ENCODE results near the gene CYP26C1.
A peak's percentile ranks its signal among the peaks of the same experiment; 100 is the strongest.

The CYP26C1 gene

DNA sequence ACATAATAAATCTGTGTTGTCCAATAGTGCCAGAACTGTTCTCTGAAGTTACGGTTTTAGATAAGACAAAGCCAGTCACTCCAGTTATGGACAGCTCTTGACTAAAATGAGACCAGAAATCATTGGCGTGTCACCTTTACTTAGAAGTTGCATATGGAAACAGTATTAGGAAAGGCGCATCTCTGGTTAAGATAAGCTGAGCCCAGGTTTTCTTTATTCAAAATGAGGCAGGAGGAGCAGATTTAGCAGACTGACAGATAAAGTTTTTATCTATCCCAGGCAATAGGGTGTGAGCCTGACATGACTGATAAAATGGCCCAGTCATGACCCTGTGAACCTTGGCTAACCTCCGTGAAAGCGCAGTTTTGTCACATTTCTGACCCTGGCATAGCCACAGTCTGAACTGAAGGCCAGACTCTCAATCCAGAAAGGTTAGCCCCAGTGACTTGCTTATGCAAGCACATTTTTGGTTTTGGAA, 17.3 kb downstream of the CYP26C1 start:
- no peaks in the 10 kb centered on the region for H3K9me3 ChIP-seq (ENCODE audit: control extremely low read depth in 1 of 5, control insufficient read depth in 4 of 5, insufficient read depth in 2 of 5, low read depth in 1 of 5, low read length in 4 of 5)
- no peaks in the 10 kb centered on the region for H3K36me3 ChIP-seq (ENCODE audit: control insufficient read depth in 4 of 4, insufficient read depth in 4 of 4, low read length in 3 of 4)
- no peak for DNase-seq
- WGBS (ENCODE audit: insufficient coverage): 91% methylated on average over 5 of the region's 5 CpGs
- H3K4me3 ChIP-seq (ENCODE audit: control insufficient read depth in 1 of 7, extremely low read depth in 1 of 7, insufficient read depth in 4 of 7, low read depth in 2 of 7, low read length in 6 of 7): no peak overlapping the region
- CTCF ChIA-PET: interaction anchor here (1.1 to 8.6 kb wide), 6 partner anchors 13 to 275 kb away, joined by 3 to 111 read pairs (median 4); no protein-coding TSS in a partner anchor
- POLR2A ChIA-PET: no interaction called here
- H3K27me3 ChIP-seq (replicated peaks in 2 of 5; ENCODE audit: control insufficient read depth in 4 of 5, insufficient read depth in 5 of 5, low read length in 4 of 5): peaks cover 8 to 81% (median 39%) of the 10 kb centered on the region in 5 experiments
- no peak overlapping the region for H3K27ac ChIP-seq (ENCODE audit: insufficient read depth in 1 of 2, low read depth in 1 of 2, low read length in 2 of 2, poor library complexity in 1 of 2, severe bottlenecking in 2 of 2)
- H3K4me1 ChIP-seq (ENCODE audit: control extremely low read depth in 1 of 4, control insufficient read depth in 4 of 4, insufficient read depth in 4 of 4, low read length in 3 of 4): peaks cover 0 to 30% (median 29%) of the 10 kb centered on the region in 4 experiments

DNA sequence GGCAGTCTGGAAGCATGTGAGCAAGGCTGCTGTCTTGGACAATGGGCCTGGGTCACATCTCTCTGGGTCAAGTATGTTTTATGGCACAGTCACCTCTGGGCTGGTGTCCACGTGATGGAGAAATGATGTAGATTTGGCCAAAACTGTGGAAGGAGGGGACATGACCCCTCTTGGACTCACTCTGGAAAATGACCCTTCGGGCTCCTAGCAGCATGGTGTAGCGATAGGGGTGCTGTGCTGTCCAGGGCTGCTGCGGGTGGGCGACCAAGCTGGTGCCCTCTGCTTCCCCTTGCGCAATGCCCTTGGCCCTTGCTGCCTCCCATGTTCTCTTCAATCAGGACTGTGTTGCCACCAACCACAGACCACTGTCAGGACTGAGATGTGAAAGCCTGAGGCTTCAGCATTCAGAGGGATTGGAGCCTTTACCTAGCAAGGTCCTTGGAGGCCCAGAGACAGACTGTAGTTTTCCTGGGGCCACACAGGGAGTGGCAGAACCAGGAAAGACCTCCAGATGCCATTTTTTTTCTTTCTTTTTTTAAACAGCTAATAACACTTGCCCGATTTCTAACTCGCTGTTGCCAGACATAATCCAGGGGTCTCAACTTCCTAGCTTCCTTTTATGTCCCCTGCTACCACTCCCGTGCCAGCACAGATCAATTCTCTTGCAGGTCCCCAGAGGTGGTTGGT, 19.2 kb downstream of the CYP26C1 start:
- ChIA-PET POLR2A (no interaction called here), CTCF (interaction anchor here (0.5 to 8.6 kb wide), 17 partner anchors 9 to 286 kb away, joined by 3 to 111 read pairs (median 4); no protein-coding TSS in a partner anchor)
- Histone ChIP-seq H3K27me3 (replicated peaks in 2 of 5; ENCODE audit: control insufficient read depth in 4 of 5, insufficient read depth in 5 of 5, low read length in 4 of 5) (peaks cover 8 to 64% (median 27%) of the 10 kb centered on the region in 5 experiments), H3K4me1 (ENCODE audit: control extremely low read depth in 1 of 4, control insufficient read depth in 4 of 4, insufficient read depth in 4 of 4, low read length in 3 of 4) (peaks cover 0 to 12% (median 10%) of the 10 kb centered on the region in 4 experiments), H3K36me3 (ENCODE audit: control insufficient read depth in 4 of 4, insufficient read depth in 4 of 4, low read length in 3 of 4) (no peaks in the 10 kb centered on the region), H3K4me3 (ENCODE audit: control insufficient read depth in 1 of 7, extremely low read depth in 1 of 7, insufficient read depth in 4 of 7, low read depth in 2 of 7, low read length in 6 of 7) (peak overlapping the region in 3 of 7 experiments; percentile 15 to 57 (median 50)), H3K27ac (ENCODE audit: insufficient read depth in 1 of 2, low read depth in 1 of 2, low read length in 2 of 2, poor library complexity in 1 of 2, severe bottlenecking in 2 of 2) (no peak overlapping the region), H3K9me3 (ENCODE audit: control extremely low read depth in 1 of 5, control insufficient read depth in 4 of 5, insufficient read depth in 2 of 5, low read depth in 1 of 5, low read length in 4 of 5) (no peaks in the 10 kb centered on the region)
- no peak for DNase-seq
- 48% methylated on average over 8 of the region's 9 CpGs for WGBS (ENCODE audit: insufficient coverage)

DNA sequence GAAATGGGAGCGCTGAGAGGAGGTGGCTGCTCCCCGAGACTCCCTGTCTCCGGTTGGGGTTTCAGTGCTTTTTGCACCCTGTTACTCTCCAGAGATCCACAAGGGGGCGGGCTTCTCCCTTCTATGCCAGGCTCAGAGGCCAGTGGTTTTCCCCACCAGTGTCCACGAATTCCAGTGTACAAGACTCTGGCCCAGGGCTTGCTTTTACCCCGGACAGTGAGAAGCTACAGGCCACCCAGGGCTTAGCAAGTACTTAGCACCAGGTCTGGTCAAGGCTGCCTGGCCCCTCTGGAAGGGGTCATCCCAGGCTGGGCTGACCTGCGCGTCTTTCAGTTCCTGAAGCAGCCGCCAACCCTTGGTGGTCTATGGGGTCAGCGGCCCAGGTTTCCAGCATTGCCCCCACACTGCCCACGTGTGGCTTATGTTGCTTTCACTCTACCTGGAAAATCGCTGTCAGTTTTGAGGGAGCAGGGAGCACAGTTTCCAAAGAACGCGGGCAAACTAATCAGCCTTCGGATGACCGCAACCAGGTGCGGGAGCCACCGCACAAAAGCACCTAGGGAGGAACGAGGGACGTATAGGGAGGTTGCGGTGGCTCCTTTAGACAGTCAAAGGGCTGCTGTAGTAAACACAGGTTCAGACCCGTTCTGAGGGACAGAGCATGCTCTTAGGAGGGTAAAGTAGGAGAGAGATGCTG, 19.9 kb downstream of the CYP26C1 start:
- H3K4me1 ChIP-seq (ENCODE audit: control extremely low read depth in 1 of 4, control insufficient read depth in 4 of 4, insufficient read depth in 4 of 4, low read length in 3 of 4): peaks cover 0 to 6% (median 4%) of the 10 kb centered on the region in 4 experiments
- H3K27me3 ChIP-seq (replicated peaks in 2 of 5; ENCODE audit: control insufficient read depth in 4 of 5, insufficient read depth in 5 of 5, low read length in 4 of 5): peaks cover 8 to 57% (median 21%) of the 10 kb centered on the region in 5 experiments
- no peaks in the 10 kb centered on the region for H3K9me3 ChIP-seq (ENCODE audit: control extremely low read depth in 1 of 5, control insufficient read depth in 4 of 5, insufficient read depth in 2 of 5, low read depth in 1 of 5, low read length in 4 of 5)
- peak; percentile 42 to 61 (median 55) for DNase-seq
- no peaks in the 10 kb centered on the region for H3K36me3 ChIP-seq (ENCODE audit: control insufficient read depth in 4 of 4, insufficient read depth in 4 of 4, low read length in 3 of 4)
- WGBS (ENCODE audit: insufficient coverage): 66% methylated on average over 19 of the region's 22 CpGs
- peak overlapping the region in 3 of 7 experiments; percentile 15 to 57 (median 50) for H3K4me3 ChIP-seq (ENCODE audit: control insufficient read depth in 1 of 7, extremely low read depth in 1 of 7, insufficient read depth in 4 of 7, low read depth in 2 of 7, low read length in 6 of 7)
- ChIA-PET POLR2A (interaction anchor here (1.0 kb wide), 1 partner anchor 274 kb away, joined by 4 read pairs; no protein-coding TSS in a partner anchor), CTCF (interaction anchor here (0.6 to 8.6 kb wide), 20 partner anchors 8 to 285 kb away, joined by 3 to 111 read pairs (median 4); no protein-coding TSS in a partner anchor)
- no peak overlapping the region for H3K27ac ChIP-seq (ENCODE audit: insufficient read depth in 1 of 2, low read depth in 1 of 2, low read length in 2 of 2, poor library complexity in 1 of 2, severe bottlenecking in 2 of 2)

DNA sequence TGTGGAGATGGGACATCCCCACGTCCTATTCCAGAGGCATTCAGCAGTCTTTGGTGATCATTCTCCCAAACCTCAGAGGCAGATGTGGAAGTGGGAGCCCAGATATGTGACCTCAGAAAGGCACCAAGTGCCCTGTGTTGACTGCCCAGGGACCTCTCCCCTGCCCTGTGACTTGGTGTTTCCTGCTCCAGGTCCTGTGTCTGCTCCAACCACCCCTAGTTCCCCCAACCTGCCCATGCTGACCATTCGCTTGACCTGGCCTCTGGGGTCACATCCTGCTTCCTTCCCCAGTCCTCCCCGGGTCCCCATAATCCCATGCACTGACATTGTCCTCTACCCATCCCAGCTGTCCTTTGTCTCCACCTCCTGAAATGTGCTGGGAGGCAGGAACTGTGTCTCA, 20.7 kb downstream of the CYP26C1 start:
- no peaks in the 10 kb centered on the region for H3K36me3 ChIP-seq (ENCODE audit: control insufficient read depth in 4 of 4, insufficient read depth in 4 of 4, low read length in 3 of 4)
- H3K4me3 ChIP-seq (ENCODE audit: control insufficient read depth in 1 of 7, extremely low read depth in 1 of 7, insufficient read depth in 4 of 7, low read depth in 2 of 7, low read length in 6 of 7): no peak overlapping the region
- CTCF ChIA-PET: interaction anchor here (0.9 to 7.9 kb wide), 10 partner anchors 7 to 272 kb away, joined by 3 to 111 read pairs (median 4); no protein-coding TSS in a partner anchor
- no peak overlapping the region for H3K27ac ChIP-seq (ENCODE audit: insufficient read depth in 1 of 2, low read depth in 1 of 2, low read length in 2 of 2, poor library complexity in 1 of 2, severe bottlenecking in 2 of 2)
- peaks cover 5 to 49% (median 16%) of the 10 kb centered on the region in 5 experiments for H3K27me3 ChIP-seq (replicated peaks in 2 of 5; ENCODE audit: control insufficient read depth in 4 of 5, insufficient read depth in 5 of 5, low read length in 4 of 5)
- no peak for DNase-seq
- POLR2A ChIA-PET: interaction anchor here (1.0 kb wide), 1 partner anchor 274 kb away, joined by 4 read pairs; no protein-coding TSS in a partner anchor
- no peaks in the 10 kb centered on the region for H3K9me3 ChIP-seq (ENCODE audit: control extremely low read depth in 1 of 5, control insufficient read depth in 4 of 5, insufficient read depth in 2 of 5, low read depth in 1 of 5, low read length in 4 of 5)
- 54% methylated on average over 3 of the region's 3 CpGs for WGBS (ENCODE audit: insufficient coverage)
- peaks cover 0 to 6% (median 2%) of the 10 kb centered on the region in 4 experiments for H3K4me1 ChIP-seq (ENCODE audit: control extremely low read depth in 1 of 4, control insufficient read depth in 4 of 4, insufficient read depth in 4 of 4, low read length in 3 of 4)

DNA sequence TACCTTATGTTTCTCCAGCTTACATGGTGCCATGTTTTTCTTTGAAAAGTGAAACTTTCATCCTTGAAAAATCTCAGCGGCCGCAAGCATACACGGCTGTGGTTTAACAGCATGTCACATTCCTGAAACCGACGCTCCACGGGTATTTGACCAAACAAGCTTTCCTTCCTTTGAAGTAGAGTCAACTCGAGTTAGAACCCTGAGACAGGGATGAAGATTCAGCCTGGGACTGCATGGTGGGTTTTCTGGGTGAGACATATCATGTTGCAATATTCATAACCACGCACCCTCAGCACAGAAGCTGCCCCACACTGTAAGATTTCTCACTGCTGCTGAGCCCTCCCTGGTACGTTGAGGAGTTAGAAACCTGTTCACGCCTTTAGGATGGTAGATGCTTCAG, 21.2 kb downstream of the CYP26C1 start:
- Histone ChIP-seq H3K27ac (ENCODE audit: insufficient read depth in 1 of 2, low read depth in 1 of 2, low read length in 2 of 2, poor library complexity in 1 of 2, severe bottlenecking in 2 of 2) (no peak overlapping the region), H3K9me3 (ENCODE audit: control extremely low read depth in 1 of 5, control insufficient read depth in 4 of 5, insufficient read depth in 2 of 5, low read depth in 1 of 5, low read length in 4 of 5) (no peaks in the 10 kb centered on the region), H3K4me3 (ENCODE audit: control insufficient read depth in 1 of 7, extremely low read depth in 1 of 7, insufficient read depth in 4 of 7, low read depth in 2 of 7, low read length in 6 of 7) (no peak overlapping the region), H3K4me1 (ENCODE audit: control extremely low read depth in 1 of 4, control insufficient read depth in 4 of 4, insufficient read depth in 4 of 4, low read length in 3 of 4) (peaks cover 0 to 6% (median 2%) of the 10 kb centered on the region in 4 experiments), H3K27me3 (replicated peaks in 2 of 5; ENCODE audit: control insufficient read depth in 4 of 5, insufficient read depth in 5 of 5, low read length in 4 of 5) (peaks cover 2 to 43% (median 11%) of the 10 kb centered on the region in 5 experiments), H3K36me3 (ENCODE audit: control insufficient read depth in 4 of 4, insufficient read depth in 4 of 4, low read length in 3 of 4) (no peaks in the 10 kb centered on the region)
- ChIA-PET POLR2A (no interaction called here), CTCF (interaction anchor here (1.1 to 7.9 kb wide), 6 partner anchors 20 to 271 kb away, joined by 3 to 111 read pairs (median 4); no protein-coding TSS in a partner anchor)
- no peak for DNase-seq
- 61% methylated on average over 9 of the region's 10 CpGs for WGBS (ENCODE audit: insufficient coverage)

DNA sequence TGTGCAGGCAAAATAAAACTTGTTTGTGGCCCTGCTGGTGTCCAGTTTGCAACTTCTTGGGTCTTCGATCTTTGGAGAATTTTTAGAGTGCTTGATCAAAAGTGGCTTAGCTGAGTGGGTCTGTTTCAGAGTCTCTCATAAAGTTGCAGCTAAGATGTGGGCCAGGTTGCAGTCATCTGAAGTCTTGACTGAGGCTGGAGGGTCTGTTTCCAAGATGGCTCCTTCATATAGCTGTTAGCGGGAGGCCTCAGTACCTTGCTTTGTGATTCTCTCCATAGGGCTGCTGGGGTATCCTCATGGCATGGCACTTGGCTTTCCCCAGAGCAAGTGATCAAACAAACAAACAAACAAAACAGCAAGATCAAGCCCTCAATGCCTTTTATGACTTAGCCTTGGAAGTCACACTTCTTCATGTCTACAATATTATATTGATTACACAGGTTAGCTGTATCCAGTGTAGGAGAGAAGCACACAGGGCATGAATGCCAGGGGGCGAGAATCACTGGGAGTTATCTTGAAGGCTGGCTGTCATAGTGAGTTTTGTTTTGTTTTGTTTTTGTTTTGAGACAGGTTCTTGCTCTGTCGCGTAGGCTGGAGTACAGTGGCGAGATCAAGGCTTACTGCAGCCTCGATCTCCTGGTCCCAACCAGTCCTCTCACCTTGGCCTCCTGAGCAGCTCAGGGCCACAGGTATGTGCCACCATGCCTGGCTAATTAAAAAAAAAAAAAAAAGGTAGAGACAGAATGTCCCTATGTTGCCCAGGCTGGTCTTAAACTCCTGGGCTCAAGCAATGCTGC, 23.3 kb downstream of the CYP26C1 start:
- Histone ChIP-seq H3K27ac (ENCODE audit: insufficient read depth in 1 of 2, low read depth in 1 of 2, low read length in 2 of 2, poor library complexity in 1 of 2, severe bottlenecking in 2 of 2) (no peak overlapping the region), H3K4me3 (ENCODE audit: control insufficient read depth in 1 of 7, extremely low read depth in 1 of 7, insufficient read depth in 4 of 7, low read depth in 2 of 7, low read length in 6 of 7) (no peak overlapping the region), H3K36me3 (ENCODE audit: control insufficient read depth in 4 of 4, insufficient read depth in 4 of 4, low read length in 3 of 4) (no peaks in the 10 kb centered on the region), H3K27me3 (replicated peaks in 2 of 5; ENCODE audit: control insufficient read depth in 4 of 5, insufficient read depth in 5 of 5, low read length in 4 of 5) (peaks cover 2 to 27% (median 5%) of the 10 kb centered on the region in 5 experiments), H3K4me1 (ENCODE audit: control extremely low read depth in 1 of 4, control insufficient read depth in 4 of 4, insufficient read depth in 4 of 4, low read length in 3 of 4) (peaks cover 0 to 6% (median 2%) of the 10 kb centered on the region in 4 experiments), H3K9me3 (ENCODE audit: control extremely low read depth in 1 of 5, control insufficient read depth in 4 of 5, insufficient read depth in 2 of 5, low read depth in 1 of 5, low read length in 4 of 5) (no peaks in the 10 kb centered on the region)
- ChIA-PET CTCF (no interaction called here), POLR2A (interaction anchor here (0.7 kb wide), 1 partner anchor 24 kb away, joined by 3 read pairs; no protein-coding TSS in a partner anchor)
- DNase-seq: no peak
- 100% methylated on average over 2 of the region's 7 CpGs for WGBS (ENCODE audit: insufficient coverage)

Measured in common myeloid progenitor, CD34-positive (primary cell).